SU-DHL-6 (cell line): ENCODE results near the gene PIGO.
A peak's percentile ranks its signal among the peaks of the same experiment; 100 is the strongest.

Experiments
- H2AFZ ChIP-seq: fragments of 200-600 bp; sonication (generic); 2 replicates; pipeline ENCODE4 v1.6.1; 2014; ENCODE audit warnings: low read depth, mild to moderate bottlenecking, moderate library complexity, mixed read lengths, antibody characterized with exemption, low read length; ENCODE audit not compliant: severe bottlenecking
- H3F3A ChIP-seq: fragments of 200-600 bp; shearing (Covaris generic); 2 replicates; pipeline ENCODE4 v1.6.0; 2016; ENCODE audit warnings: antibody characterized with exemption, mild to moderate bottlenecking; ENCODE audit not compliant: insufficient read depth
- H3K27ac ChIP-seq: fragments of 200-600 bp; sonication (generic); 2 replicates; pipeline ENCODE4 v1.5.1; 2016; ENCODE audit warnings: low read depth, mild to moderate bottlenecking, low read length, moderate library complexity, mixed read lengths
- H3K27me3 ChIP-seq: fragments of 200-600 bp; sonication (generic), shearing (Covaris generic); 2 replicates; pipeline ENCODE4 v1.6.0; 2014; ENCODE audit warnings: mild to moderate bottlenecking, low read length
- H3K36me3 ChIP-seq: fragments of 200-600 bp; sonication (generic); 2 replicates; pipeline ENCODE4 v1.6.1; 2014; ENCODE audit warnings: mild to moderate bottlenecking, low read length, mixed read lengths
- H3K4me2 ChIP-seq: fragments of 300-600, 200-600 bp; shearing (Covaris generic), sonication (generic); 2 replicates; pipeline ENCODE4 v1.6.0; 2014; ENCODE audit warnings: low read length, low read depth, mild to moderate bottlenecking; ENCODE audit not compliant: poor library complexity, severe bottlenecking
- H3K4me3 ChIP-seq: fragments of 200-600 bp; sonication (generic); 2 replicates; pipeline ENCODE4 v1.5.1; 2014; ENCODE audit warnings: antibody characterized with exemption, low read length, mild to moderate bottlenecking, mixed read lengths; ENCODE audit not compliant: insufficient read depth, poor library complexity, severe bottlenecking
- H3K79me2 ChIP-seq: fragments of 200-600 bp; sonication (generic); 2 replicates; pipeline ENCODE4 v1.6.1; 2014; ENCODE audit warnings: mild to moderate bottlenecking, low read length, moderate library complexity; ENCODE audit not compliant: insufficient read depth
- H3K9ac ChIP-seq: fragments of 200-600 bp; sonication (generic); 2 replicates; pipeline ENCODE4 v1.7.0; 2014; ENCODE audit warnings: mild to moderate bottlenecking, low read length
- H3K9me2 ChIP-seq: fragments of 200-600 bp; sonication (generic); replicated peaks from 2 replicates; pipeline ENCODE4 v1.6.1; 2014; ENCODE audit warnings: low read length; ENCODE audit not compliant: insufficient read depth
- H3K9me3 ChIP-seq: fragments of 200-600 bp; sonication (generic); 2 replicates; pipeline ENCODE4 v1.6.1; 2014; ENCODE audit warnings: low read length, mixed read lengths; ENCODE audit not compliant: insufficient read depth
- H4K20me1 ChIP-seq: fragments of 200-600 bp; sonication (generic); 2 replicates; pipeline ENCODE4 v1.6.1; 2014; ENCODE audit warnings: low read depth, mild to moderate bottlenecking, antibody characterized with exemption, low read length, moderate library complexity, mixed read lengths
- CTCF ChIP-seq: fragments of 200-600 bp; sonication (generic); IDR thresholded peaks from one replicate; pipeline ENCODE4 v1.5.1; 2017; ENCODE audit warnings: antibody characterized with exemption, mild to moderate bottlenecking, low read length, moderate library complexity; ENCODE audit not compliant: insufficient read depth, poor library complexity, severe bottlenecking
- EZH2phosphoT487 ChIP-seq: fragments of 200-600 bp; sonication (generic), shearing (Covaris generic); conservative IDR thresholded peaks from 2 replicates; pipeline ENCODE4 v1.6.1; 2018; ENCODE audit warnings: mild to moderate bottlenecking, antibody characterized with exemption, low read length, moderate library complexity, mixed read lengths

The PIGO gene

GRCh38 chr9:35054185-35054835 is 42.1 kb downstream of the PIGO start:
- H3F3A ChIP-seq, result peaks cover 6% of the 10 kb centered on the region; the same call in 1 of the 2 replicates
- H3K27ac ChIP-seq, result no peak overlapping the region
- TF ChIP-seq EZH2phosphoT487, result no peak
- TF ChIP-seq CTCF, result no peak
- no peak overlapping the region for H3K4me2 ChIP-seq
- H3K79me2 ChIP-seq, result no peaks in the 10 kb centered on the region
- no peak overlapping the region for H3K4me3 ChIP-seq
- H3K9me3 ChIP-seq, result no peaks in the 10 kb centered on the region
- no peak overlapping the region for H3K9ac ChIP-seq
- no peaks in the 10 kb centered on the region for H3K27me3 ChIP-seq
- no peaks in the 10 kb centered on the region for H4K20me1 ChIP-seq
- no peak overlapping the region for H2AFZ ChIP-seq
- no peaks in the 10 kb centered on the region for H3K9me2 ChIP-seq
- peaks cover 23% of the 10 kb centered on the region; the same call in 1 of the 2 replicates for H3K36me3 ChIP-seq

- Histone ChIP-seq H3K4me3 (no peak overlapping the region), H3K9me3 (no peaks in the 10 kb centered on the region), H3K36me3 (peaks cover 4% of the 10 kb centered on the region; the same call in 1 of the 2 replicates), H3K79me2 (no peaks in the 10 kb centered on the region), H3K9me2 (no peaks in the 10 kb centered on the region), H3K4me2 (no peak overlapping the region), H3F3A (peaks cover 6% of the 10 kb centered on the region; the same call in 1 of the 2 replicates), H2AFZ (no peak overlapping the region), H3K27me3 (no peaks in the 10 kb centered on the region), H4K20me1 (no peaks in the 10 kb centered on the region), H3K9ac (no peak overlapping the region), H3K27ac (no peak overlapping the region)
- TF ChIP-seq CTCF, result peak; percentile 69
- TF ChIP-seq EZH2phosphoT487, result no peak
Measured at GRCh38 chr9:35051069-35051967, 45.1 kb downstream of the PIGO start.

DNA sequence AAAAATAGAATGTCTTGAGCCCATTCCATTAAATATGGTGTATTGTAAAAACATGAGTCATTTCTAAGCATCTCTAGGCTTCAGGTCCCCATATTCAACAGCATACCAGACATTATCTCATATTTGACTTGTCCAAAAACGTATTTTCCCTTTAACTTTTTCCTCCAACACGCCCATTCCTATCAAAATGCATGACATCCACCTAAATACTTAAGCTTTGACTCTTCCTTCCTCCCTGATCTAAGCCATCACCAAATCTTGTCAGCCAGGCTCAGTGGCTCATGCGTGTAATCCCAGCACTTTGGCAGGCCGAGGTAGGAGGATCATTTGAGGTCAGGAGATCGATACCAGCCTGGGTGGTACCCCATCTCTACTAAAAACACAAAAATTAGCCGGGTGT is 47.9 kb downstream of the PIGO start:
- Histone ChIP-seq H3K27me3 (no peaks in the 10 kb centered on the region), H3K9me2 (no peaks in the 10 kb centered on the region), H4K20me1 (no peaks in the 10 kb centered on the region), H2AFZ (no peak overlapping the region), H3K9ac (no peak overlapping the region), H3K4me3 (no peak overlapping the region), H3F3A (no peaks in the 10 kb centered on the region), H3K36me3 (no peaks in the 10 kb centered on the region), H3K79me2 (no peaks in the 10 kb centered on the region), H3K4me2 (no peak overlapping the region), H3K9me3 (no peaks in the 10 kb centered on the region), H3K27ac (no peak overlapping the region)
- no peak for TF ChIP-seq CTCF
